ENCODE data around the gene MT1B.

The MT1B gene

GRCh38 chr16:56684926-56685590, 33.4 kb downstream of the MT1B start:
- DNase-seq (ENCODE audit: low read depth in 2 of 2): no peak

- DNase-seq (ENCODE audit: low read depth in 2 of 2): no peak
These were observed 35.1 kb downstream of the MT1B start for GRCh38 chr16:56686758-56687157.

DNA sequence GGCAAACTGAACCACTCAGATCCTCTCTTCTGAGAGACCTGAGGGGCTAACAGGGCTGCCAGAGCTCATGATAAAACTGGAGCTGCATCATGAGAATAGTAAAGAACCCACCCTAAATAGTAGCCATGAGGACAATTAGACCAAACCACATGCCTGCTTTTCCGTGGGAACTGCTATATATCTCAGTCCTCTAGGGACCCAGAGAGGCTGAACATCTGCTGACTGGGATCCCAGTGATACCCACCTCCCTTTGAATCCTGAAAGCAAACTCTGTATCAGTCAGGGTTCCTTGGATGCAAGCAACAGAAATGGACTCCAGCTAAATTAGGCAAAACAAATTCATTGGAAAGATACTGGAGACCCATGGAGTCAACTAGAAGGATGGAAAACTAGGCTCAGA, 37.1 kb downstream of the MT1B start:
- no peak for DNase-seq (ENCODE audit: low read depth in 2 of 2)

DNA sequence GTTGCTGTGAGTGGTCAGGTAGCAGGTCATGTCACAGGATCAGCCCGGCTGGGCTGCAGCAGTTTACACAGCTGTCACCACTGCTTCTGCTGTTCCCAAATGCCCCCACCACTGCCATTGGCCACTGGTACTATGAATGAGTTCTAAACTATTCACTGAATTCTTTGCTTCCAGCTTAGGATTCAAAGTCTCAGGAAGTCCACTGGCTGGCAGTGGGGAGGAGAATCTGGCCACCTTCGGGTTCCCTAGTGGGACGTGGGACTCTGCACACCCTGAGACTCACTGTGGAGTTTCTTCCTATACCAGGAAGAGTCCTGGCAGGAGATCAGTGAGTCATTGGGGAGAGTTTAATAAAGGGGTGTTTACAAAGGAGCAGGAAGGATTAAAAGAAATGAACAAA, 37.5 kb downstream of the MT1B start:
- DNase-seq (ENCODE audit: low read depth in 2 of 2): no peak

DNA sequence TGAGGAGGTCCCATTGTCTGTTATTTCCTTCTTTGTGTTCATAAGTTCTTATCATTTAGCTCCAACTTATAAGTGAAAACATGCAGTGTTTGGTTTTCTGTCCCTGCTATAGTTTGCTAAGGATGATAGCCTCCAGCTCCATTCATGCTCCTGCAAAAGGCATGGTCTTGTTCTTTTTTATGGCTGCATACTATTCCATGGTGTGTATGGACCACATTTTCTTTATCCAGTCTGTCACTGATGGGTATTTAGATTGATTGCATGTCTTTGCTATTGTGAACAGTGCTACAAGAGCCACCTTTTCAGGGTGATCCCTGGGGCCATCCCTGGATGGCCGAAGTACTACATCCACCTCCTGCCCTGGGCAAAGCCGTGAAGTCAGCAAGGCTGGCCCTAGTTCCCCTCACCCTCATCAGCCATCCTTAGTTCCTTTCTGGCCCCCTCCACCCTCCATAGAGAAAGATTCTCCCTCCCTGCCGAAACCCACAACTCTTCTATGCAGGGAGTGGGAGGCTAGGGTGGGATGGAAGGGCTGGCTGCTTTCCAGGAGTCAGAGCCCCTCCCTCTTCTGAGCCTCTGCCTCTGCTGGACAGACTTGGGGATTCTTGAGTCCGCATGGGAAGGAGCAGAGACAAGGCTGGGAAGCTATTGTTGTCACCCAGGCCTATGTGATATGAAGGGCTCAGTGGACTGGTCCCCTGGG, 38.9 kb downstream of the MT1B start:
- DNase-seq (ENCODE audit: low read depth in 2 of 2): no peak

- DNase-seq (ENCODE audit: low read depth in 2 of 2): no peak
These were observed 40.2 kb downstream of the MT1B start for GRCh38 chr16:56691885-56692284.

GRCh38 chr16:56695246-56695645, 43.6 kb downstream of the MT1B start:
- DNase-seq (ENCODE audit: low read depth in 2 of 2): no peak

DNA sequence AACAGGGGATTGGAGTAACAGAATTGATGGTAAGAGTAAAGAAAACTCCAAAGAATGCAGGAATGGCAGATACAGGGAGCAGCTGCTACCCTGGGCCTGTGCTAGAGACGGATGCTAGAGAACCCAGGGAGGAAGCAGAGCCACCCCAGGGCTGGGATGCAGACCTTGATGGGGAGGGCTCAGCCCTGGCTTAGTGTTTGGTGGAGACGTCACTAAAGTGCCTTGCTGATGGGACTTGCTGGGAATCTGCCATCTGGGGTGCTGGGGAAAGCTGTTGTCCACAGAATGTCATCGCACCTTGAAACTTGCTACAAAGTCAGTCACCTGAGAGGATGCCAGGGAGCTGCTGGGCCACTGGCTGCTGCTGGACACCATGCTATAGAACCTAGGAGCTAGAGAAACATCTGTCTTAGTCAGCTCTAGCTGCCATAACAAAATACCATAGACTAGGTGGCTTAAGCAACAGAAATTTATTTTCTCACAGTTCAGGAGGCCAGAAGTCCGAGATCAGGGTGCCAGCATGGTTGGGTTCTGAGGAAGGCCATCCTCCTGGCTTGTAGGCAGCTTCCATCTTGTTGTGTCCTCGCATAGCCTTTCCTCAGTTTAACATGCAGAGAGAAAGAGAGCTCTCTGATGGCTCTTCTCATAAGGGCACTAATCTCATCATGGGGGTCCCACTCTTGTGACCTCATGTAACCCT, 45.9 kb downstream of the MT1B start:
- DNase-seq (ENCODE audit: low read depth in 2 of 2): no peak

- no peak for DNase-seq (ENCODE audit: low read depth in 2 of 2)
These were observed 48.5 kb downstream of the MT1B start for GRCh38 chr16:56700195-56700594.

GRCh38 chr16:56700631-56701030, 48.9 kb downstream of the MT1B start:
- DNase-seq (ENCODE audit: low read depth in 2 of 2): no peak

DNA sequence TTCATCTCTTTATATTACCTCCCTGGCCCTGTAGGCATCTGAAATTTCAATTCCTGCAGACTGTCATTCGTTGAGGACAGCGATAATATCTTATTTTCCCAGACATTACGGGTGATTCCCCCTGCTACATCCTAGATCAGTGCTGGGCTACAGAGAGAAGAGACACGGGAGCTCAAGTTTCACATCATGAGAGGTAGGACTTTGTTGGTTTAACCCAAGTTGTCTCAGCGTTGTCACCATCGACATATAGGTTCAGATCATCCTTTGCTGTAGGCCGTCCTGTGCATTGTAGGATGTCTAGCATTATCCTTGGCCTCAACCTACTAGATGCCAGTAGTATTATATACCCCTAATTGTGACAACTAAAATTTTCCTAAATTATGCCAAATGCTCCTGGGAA, 49.8 kb downstream of the MT1B start:
- DNase-seq (ENCODE audit: low read depth in 2 of 2): no peak
